ES-I3 (cell line): Measurements from ENCODE around the gene VAMP5.
"Not testable (repeated sequence)": the region's sequence is repeated elsewhere in the genome, so short reads cannot be mapped to it uniquely, and the experiment has no call there.

Source experiments
- H3K36me3 ChIP-seq: 2 replicates; pipeline ENCODE4 v1.6.1; 2013; ENCODE audit warnings: mild to moderate bottlenecking, low read length, control low read depth, moderate library complexity; ENCODE audit not compliant: insufficient read depth
- H3K4me1 ChIP-seq: 2 replicates; pipeline ENCODE4 v1.6.1; 2013; ENCODE audit warnings: mild to moderate bottlenecking, control low read depth, low read length; ENCODE audit not compliant: insufficient read depth
- H3K9ac ChIP-seq: 2 replicates; pipeline ENCODE4 v1.6.1; 2013; ENCODE audit warnings: low read depth, mild to moderate bottlenecking, low read length, moderate library complexity
- H3K9me3 ChIP-seq: 2 replicates; pipeline ENCODE4 v1.6.1; 2013; ENCODE audit warnings: mild to moderate bottlenecking, low read length, moderate library complexity; ENCODE audit not compliant: control insufficient read depth, insufficient read depth

VAMP5 gene

DNA sequence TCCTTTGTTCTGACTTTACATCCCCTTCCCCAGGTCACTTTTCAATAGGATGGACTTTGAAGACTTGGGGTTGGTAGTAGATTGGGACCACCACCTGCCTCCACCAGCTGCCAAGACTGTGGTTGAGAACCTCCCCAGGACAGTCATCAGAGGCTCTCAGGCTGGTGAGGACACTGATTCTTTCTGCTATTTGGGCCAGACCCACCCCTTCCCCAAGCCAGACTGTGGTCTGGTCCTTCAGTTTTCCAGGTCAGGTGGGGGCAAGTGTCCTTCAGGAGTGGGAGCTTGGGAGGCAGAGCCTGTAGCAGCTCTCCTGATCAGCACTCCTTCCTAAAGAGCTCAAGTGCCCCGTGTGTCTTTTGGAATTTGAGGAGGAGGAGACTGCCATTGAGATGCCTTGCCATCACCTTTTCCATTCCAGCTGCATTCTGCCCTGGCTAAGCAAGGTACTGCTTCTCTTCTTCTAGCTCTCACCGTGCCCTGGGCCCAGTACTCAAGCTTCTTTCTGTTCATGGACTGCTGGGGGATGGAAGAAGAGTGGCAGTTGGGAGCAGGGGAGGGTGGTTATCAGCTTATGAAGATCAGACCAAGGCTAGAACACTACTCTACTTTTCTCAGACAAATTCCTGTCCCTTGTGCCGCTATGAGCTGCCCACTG is 12.4 kb downstream of the VAMP5 start:
- Histone ChIP-seq H3K9ac (peak overlapping the region; percentile 75; the same call in 1 of the 2 replicates), H3K9me3 (no peaks in the 10 kb centered on the region), H3K4me1 (no peaks in the 10 kb centered on the region), H3K36me3 (peaks cover 2% of the 10 kb centered on the region; the same call in 1 of the 2 replicates)

DNA sequence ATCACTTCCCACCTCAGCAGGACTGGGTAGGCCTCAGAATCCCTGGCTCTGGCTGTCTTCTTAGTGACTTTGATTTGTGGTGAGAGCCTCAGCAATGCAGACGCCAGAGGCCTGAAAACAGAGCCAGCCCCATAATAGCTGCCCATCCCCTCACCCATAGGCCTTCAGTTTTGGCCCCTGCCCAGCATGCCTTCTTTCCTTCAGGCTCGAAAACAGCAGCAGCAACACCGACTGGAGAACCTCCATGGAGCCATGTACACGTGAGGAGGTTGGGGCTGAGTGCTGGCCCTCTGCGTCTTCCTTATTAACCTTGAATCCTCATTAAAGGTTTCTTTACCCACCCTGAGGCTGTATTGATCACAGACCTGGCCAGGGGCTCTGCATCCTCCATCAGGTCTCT is 13.0 kb downstream of the VAMP5 start:
- Histone ChIP-seq H3K9me3 (no peaks in the 10 kb centered on the region), H3K36me3 (peaks cover 2% of the 10 kb centered on the region; the same call in 1 of the 2 replicates), H3K9ac (no peak overlapping the region), H3K4me1 (no peaks in the 10 kb centered on the region)

DNA sequence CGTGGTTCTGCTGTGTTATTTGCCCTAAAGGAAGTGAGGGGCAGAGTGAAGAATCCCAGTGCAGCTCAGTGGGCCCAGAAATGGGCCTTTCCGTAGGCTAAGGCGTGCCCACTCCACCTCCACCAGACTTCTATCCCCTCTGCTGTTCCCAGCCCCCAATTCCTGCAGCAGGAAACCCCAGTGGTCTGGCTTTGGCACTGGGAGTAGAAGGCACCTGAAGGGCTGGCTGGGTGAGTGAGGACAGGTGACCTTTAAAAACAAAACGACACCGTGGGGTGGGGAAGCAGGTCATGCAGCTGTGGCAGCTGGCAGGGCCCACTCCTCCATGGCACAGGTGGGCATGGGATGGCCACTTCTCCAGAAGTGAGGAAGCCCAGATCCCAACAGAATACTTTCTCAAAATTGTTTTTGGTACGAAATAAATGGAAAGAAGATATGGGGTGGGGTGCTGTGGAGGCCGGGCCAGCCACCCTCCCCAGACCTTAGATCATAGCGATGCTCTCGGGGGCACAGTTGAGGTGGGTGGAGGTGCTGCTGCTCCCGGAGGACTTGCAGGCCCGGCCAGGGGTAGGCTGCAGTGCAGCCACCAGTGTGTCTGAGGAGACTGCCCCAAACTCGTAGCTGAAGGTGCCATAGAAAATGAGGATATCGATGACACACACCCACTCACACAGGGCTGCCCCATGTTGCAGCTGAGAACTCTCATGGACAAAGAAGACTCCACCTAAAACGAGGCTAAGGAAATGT is 14.5 kb downstream of the VAMP5 start:
- Histone ChIP-seq H3K9ac (no peak overlapping the region), H3K4me1 (no peaks in the 10 kb centered on the region), H3K36me3 (peaks cover 2% of the 10 kb centered on the region; the same call in 1 of the 2 replicates), H3K9me3 (no peaks in the 10 kb centered on the region)

DNA sequence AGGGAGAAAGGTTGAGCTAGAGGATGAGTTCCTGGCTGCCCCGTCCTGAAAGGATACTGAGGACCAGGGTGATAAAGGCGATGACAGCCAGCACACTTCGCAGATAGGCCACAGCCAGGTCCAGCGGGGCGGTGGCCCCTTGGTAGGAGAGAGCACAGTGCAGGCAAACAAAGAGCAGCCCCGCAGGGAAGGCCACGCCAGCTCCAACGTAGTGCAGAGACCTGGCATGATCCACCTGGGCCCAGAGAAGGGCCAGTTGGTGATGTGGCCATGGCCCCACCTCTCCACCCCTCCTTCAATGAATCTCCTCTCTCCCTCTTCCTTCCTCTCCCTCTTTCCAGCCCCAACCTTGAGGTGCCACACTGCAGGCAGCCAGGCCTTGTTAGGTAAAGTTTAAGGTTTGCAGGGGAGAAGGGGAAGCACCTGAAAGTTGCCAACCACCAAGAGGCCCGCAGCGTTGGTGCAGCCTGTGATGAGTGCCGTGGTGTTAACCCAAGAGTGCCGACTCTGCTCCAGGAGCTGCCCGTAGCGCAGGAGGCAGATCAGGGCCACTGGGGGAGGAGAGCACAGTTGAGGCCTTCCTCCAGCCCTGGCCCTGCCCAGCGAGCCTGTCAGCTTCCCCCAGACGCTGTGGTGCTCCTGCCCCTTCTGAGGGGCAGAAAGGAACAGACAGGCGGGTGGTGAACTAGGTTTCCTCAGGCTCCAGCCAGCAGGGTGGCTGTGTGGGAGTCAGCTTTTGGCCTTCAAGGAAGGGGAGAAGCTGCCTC is 15.4 kb downstream of the VAMP5 start:
- Histone ChIP-seq H3K4me1 (peaks cover 3% of the 10 kb centered on the region; the same call in 1 of the 2 replicates), H3K9ac (no peak overlapping the region), H3K36me3 (peaks cover 2% of the 10 kb centered on the region; the same call in 1 of the 2 replicates), H3K9me3 (no peaks in the 10 kb centered on the region)

DNA sequence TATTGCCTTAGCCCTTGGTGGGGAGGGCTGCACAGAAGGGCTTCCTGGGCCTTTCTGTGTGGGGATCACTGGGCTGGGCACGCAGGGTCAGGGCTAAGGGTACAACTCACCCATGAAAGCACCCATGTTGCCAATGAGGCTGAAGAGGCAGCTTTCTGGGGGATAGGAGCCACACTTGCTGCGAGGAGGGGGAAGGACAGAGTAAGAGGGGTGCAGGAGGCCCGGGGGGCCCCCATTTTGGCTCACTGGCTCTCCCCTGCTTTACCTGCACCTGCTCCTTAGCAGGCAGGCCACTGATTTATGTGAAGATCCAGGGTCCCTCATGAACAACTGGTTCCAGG is 16.0 kb downstream of the VAMP5 start:
- peaks cover 2% of the 10 kb centered on the region; the same call in 1 of the 2 replicates for H3K36me3 ChIP-seq
- peaks cover 4% of the 10 kb centered on the region; the same call in 1 of the 2 replicates for H3K4me1 ChIP-seq
- no peaks in the 10 kb centered on the region for H3K9me3 ChIP-seq
- H3K9ac ChIP-seq, result no peak overlapping the region

DNA sequence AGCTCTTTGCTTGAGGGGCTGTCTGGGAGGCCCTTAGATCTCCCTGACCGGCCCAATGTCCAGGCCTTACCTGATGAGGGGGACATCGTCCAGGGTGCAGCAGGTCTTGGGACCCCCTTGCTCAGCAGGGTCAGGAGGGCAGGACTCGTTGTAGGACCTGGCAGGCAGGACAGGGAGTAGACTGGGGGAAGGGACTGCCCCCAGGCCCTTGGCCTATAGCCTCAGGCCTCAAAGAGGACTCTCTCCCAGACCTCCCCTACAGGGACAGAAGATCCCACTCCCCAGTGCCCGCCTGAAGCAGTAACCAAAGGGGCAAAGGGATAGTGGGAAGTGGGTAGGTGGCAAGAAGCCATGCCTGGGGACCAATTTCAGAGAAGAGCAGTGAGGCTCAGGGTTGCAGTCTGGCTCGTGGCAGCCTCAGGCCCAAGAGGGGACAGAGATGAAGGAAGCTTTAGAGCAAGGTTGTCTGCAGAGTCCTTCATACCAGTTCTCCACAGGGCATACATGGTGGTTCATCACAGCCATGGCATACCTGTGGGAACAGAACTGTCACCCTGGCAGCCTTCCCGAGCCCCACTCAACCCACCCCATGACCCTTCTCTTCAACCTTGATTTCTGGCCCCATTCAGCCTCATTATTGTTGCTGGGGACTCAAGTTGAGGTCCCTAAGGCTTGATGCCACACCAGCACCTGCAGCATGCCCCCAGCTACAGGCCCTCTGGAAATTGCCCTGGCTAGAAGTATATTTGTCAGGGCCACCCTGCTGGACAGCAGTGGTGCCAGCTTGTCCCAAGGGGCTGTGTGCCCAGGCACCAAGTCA is 16.9 kb downstream of the VAMP5 start:
- H3K9me3 ChIP-seq, result no peaks in the 10 kb centered on the region
- H3K4me1 ChIP-seq, result peaks cover 4% of the 10 kb centered on the region; the same call in 1 of the 2 replicates
- H3K36me3 ChIP-seq, result peaks cover 2% of the 10 kb centered on the region; the same call in 1 of the 2 replicates
- 0 out of 2 replicates have a peak overlapping the region, but pooled peaks have one; percentile 96 for H3K9ac ChIP-seq

DNA sequence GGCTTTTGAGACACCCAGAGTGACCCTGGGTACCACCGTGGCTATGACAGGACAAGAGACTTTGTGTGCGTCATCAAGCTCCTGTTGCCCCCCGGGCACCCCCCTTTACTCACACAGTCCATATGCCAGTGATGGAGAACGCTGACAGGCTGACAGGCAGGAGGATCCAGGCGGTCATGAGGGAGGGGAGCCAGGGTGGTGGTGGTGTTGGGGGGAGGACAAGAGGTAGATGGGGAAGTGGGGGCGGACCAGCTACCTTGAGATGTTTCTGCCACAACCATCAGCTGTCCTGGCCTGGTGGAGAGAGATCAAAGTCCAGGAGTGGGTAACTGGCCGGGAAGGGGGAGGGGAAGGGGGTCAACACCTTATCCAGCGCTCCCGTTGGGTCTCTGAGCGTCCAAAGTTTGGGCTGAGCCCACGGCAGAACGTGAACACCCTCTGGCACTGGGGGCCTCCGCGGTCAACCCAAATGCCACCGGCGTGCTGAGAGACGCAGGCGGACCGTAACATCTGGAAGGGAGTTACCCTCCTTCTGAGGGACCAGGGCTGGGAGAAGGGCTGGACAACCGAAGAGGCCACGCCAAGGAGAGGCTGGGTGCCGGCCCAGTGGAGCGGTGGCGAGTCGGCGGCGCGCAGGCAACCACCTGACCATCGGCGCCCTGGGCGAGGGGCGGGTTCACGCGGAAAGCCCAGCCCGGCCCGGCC is 17.7 kb downstream of the VAMP5 start:
- Histone ChIP-seq H3K36me3 (peaks cover 2% of the 10 kb centered on the region; the same call in 1 of the 2 replicates), H3K9me3 (no peaks in the 10 kb centered on the region), H3K4me1 (peaks cover 4% of the 10 kb centered on the region; the same call in 1 of the 2 replicates), H3K9ac (peak overlapping the region; percentile 96)

DNA sequence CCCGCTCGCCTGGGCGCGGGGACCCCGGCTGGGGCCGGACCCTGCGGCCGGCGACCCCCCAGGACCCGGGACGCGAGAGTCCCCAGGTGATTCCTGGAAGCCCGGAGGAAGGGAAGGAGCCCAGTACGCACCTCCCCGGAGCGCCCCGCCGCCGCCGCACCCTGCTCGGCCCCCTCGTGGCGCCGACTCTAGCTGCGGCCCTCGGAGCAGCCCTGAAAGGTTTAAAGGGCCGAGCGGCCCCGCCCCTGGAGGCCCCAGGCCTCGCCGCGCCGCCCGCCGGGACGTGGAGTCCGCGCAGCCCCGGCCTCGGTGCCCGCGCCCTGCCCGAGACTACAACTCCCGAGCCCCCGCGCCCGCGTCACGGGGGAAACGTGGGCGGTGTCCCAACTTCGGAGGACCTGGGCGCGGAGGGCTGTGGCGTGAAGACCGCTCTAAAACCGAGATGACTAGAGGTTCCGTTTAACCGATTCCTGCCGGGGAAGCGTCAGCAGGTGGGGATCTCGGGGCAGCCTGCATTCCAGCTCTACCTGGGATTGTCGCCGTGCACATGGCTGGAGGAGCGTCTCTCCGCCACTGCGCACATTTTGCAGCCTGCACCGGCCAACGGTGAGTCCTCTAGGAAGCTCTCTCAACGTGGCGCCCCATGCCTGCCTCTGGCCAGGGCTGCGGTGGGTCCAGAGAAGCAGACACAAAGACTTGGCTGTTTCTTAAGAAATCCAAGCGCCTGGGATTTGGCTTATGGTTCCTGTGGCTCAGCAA is 18.4 kb downstream of the VAMP5 start, which contains the start of gene TMEM150A:
Gene TMEM150A, minus strand, starts transcription at position 223 of the 759 bp plus-strand sequence. CDS start 750 bp downstream, outside the sequence.
- peaks cover 4% of the 10 kb centered on the region; the same call in 1 of the 2 replicates for H3K4me1 ChIP-seq

DNA sequence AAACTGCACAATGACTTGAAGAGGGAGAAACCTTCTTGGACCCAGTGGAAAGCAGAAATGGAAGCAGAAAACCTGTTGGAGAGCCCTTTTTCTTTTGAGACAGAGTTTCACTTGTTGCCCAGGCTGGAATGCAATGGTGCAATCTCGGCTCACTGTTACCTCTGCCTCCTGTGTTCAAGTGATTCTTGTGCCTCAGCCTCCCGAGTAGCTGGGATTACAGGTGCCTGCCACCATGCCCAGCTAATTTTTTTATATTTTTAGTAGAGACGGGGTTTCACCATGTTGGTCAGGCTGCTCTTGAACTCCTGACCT is 19.9 kb downstream of the VAMP5 start:
- H3K4me1 ChIP-seq, H3K9me3 ChIP-seq: not testable (repeated sequence)
- 0 out of 2 replicates have a peak overlapping the region, but pooled peaks have one; percentile 27 for H3K9ac ChIP-seq
- peaks cover 11% of the 10 kb centered on the region; the same call in 1 of the 2 replicates for H3K36me3 ChIP-seq

More for the DNA sequence above, 18.4 kb downstream of the VAMP5 start, which contains the start of gene TMEM150A:
- Histone ChIP-seq H3K9ac (peak within 1 kb of the TSS; percentile 96), H3K9me3 (no peaks in the 10 kb centered on the region), H3K36me3 (0 out of 2 replicates have a peak, but pooled peaks cover 3% of the 10 kb centered on the region)

DNA sequence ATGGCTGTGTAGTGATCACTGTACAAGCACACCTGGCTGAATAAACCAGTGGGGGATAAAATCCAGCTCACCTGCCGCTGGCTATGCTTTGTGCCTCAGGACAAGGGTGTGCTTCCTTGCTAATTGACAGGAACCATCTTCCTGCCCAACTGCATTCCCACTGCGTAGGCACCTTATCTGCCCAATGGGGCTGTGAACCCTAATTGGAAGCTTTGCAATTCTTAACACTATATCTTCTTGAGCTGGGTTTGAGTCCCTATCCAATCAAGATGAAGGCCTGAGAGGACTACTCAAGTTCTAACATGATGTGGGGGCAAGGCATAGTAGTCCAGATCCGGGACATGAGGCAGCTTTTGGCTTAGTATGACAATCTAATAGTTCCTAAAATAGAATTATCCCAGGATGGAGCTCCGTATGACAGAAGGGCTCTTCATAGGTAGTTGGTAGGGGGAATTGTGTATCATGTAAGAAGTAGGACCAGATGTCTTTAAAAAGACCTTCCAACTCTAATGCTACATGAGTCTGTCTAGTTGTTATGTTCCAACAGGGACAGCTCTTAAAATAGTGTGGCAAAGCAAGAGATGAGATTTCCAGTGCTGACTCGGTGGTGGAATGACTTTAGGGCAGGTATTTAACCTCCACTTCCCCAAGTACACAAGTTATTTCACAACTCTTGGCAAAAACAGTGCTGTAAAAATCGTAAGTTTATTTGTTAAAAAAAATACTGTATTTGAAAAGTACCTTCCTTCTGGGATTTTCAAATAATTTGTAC is 20.5 kb downstream of the VAMP5 start:
- peaks cover 4% of the 10 kb centered on the region; the same call in 1 of the 2 replicates for H3K4me1 ChIP-seq
- H3K36me3 ChIP-seq, result peaks cover 14% of the 10 kb centered on the region
- no peaks in the 10 kb centered on the region for H3K9me3 ChIP-seq
- no peak overlapping the region for H3K9ac ChIP-seq

DNA sequence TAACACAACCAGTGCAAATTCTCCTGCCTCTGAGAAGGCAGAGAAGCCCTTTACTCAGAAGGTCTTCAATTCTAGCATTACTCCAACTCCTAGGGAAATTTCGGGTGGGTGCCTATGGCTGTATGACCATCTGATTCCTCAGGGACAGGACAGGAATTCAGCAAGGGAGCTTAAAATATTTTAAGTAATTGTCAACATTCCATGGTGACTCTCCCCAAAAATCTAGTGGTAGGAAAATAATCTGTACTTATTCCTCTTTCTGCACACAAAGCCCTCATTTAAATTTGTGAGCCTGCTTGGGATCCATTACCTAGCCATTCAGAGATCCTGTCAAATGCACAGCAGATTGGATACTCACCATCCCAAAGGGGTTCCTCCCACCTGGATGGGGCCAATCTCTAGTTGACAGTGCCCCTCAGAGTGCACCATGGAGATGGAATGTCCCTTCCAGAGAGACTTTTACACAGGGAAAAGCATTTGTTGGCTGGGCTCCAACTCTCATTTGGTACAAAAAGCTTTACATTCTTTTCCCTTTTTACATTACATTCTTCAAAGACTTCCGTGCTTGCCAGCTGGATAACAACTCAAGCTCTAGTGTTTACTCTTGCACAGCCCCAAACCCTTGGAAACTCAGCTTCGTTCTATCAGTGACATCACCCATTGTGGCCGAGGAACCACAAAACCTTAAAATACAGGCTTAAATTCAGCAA is 21.3 kb downstream of the VAMP5 start:
- Histone ChIP-seq H3K9ac (no peak overlapping the region), H3K36me3 (peaks cover 14% of the 10 kb centered on the region), H3K9me3 (no peaks in the 10 kb centered on the region), H3K4me1 (peaks cover 4% of the 10 kb centered on the region; the same call in 1 of the 2 replicates)

DNA sequence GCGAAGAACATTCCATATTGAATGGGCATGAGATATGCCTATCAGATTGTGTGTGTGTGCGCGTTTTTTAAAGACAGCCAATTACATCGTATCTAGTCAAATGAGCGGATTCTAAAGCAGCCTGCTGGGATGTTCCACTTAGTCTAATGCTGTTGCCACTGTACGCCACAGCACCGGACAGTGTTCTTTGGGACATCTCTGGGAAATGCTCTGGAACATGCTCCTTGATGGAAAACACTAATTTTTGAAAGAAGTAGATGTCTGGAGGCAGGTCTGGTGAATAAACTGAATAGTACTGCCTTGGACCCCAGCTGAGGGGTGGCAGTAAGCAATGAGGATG is 21.9 kb downstream of the VAMP5 start:
- Histone ChIP-seq H3K9ac (no peak overlapping the region), H3K4me1 (peaks cover 4% of the 10 kb centered on the region; the same call in 1 of the 2 replicates), H3K9me3 (no peaks in the 10 kb centered on the region), H3K36me3 (peaks cover 14% of the 10 kb centered on the region)
